ENCODE results near the gene LYPD3.
"Not testable (repeated sequence)": the region's sequence is repeated elsewhere in the genome, so short reads cannot be mapped to it uniquely, and the experiment has no call there.

LYPD3 gene

DNA sequence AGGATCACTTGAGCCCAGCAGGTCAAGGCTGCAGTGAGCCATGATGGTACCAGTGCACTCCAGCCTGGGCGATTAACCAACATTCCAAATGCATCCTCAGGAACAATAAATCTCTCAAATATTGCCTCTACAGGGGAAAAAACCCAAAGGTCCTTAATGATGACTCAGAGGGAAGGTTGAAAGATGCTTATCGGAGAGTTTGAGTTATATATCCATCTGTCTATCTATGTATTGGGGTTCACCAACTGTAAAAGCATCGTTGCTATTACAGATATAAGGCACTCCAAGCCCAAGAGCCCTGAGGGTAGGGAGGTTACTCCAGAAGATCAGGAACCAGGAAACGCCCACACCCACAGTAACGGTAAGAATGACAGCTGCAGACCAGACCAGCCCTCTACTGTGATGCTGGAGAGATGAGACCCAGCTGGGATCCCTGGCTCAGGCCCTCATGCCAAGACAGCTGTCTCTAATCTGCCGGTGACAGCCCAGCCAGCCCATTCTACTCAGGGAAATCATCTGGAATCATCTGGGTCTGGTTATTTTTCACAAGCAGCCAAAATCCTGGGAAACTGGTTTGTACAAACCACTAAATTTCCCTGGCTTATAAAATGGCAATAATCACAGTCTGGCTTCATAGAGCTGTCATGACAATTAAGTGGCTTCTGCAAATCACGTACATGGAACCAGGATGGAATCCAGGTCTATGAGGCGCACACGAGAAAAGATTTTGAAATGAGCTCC, 26.9 kb downstream of the LYPD3 start:
- CTCF ChIA-PET = interaction anchor here (1.0 to 1.4 kb wide), 2 partner anchors 9 to 81 kb away, joined by 3 to 5 read pairs; no protein-coding TSS in a partner anchor

GRCh38 chr19:43437712-43438111, 27.7 kb downstream of the LYPD3 start:
- ChIA-PET POLR2A (no interaction called here), CTCF (no interaction called here)
- no peak for TF ChIP-seq L3MBTL2 (conservative IDR thresholded peaks at IDR 0.05)
- no peak for TF ChIP-seq ZNF384 (IDR thresholded peaks at IDR 0.05)
- TF ChIP-seq FOXM1 (IDR thresholded peaks at IDR 0.05; ENCODE audit: borderline replicate concordance) = no peak
- no peak for TF ChIP-seq FOXA1 (IDR thresholded peaks at IDR 0.05)
- TF ChIP-seq ELF4 (IDR thresholded peaks at IDR 0.05) = no peak
- TF ChIP-seq TARDBP (IDR thresholded peaks at IDR 0.05) = no peak
- no peak for TF ChIP-seq BHLHE40 (IDR thresholded peaks at IDR 0.05; ENCODE audit: borderline replicate concordance)
- no peak for TF ChIP-seq NFRKB (IDR thresholded peaks at IDR 0.05)
- no peak for TF ChIP-seq SP1 (IDR thresholded peaks at IDR 0.05)
- TF ChIP-seq HDGF (IDR thresholded peaks at IDR 0.05; ENCODE audit: borderline replicate concordance) = no peak
- no peak for TF ChIP-seq CTBP1 (IDR thresholded peaks at IDR 0.05; ENCODE audit: borderline replicate concordance)
- TF ChIP-seq ARNT (IDR thresholded peaks at IDR 0.05) = no peak
- TF ChIP-seq LEF1 (IDR thresholded peaks at IDR 0.05; ENCODE audit: borderline replicate concordance) = no peak
- TF ChIP-seq FOXK2 (IDR thresholded peaks at IDR 0.05) = no peak
- TF ChIP-seq SUZ12 (IDR thresholded peaks at IDR 0.05) = no peak
- no peak for TF ChIP-seq PKNOX1 (IDR thresholded peaks at IDR 0.05)
- no peak for DNase-seq (ENCODE audit: extremely low spot score)

More for the DNA sequence above, 26.9 kb downstream of the LYPD3 start:
- no peak for DNase-seq (ENCODE audit: extremely low spot score)
- POLR2A ChIA-PET = no interaction called here
- TF ChIP-seq BHLHE40 (IDR thresholded peaks at IDR 0.05; ENCODE audit: borderline replicate concordance) (no peak), PKNOX1 (IDR thresholded peaks at IDR 0.05) (no peak), SP1 (IDR thresholded peaks at IDR 0.05) (no peak), NFRKB (IDR thresholded peaks at IDR 0.05) (no peak), ELF4 (IDR thresholded peaks at IDR 0.05) (no peak), FOXA1 (IDR thresholded peaks at IDR 0.05) (no peak), TARDBP (IDR thresholded peaks at IDR 0.05) (no peak), L3MBTL2 (conservative IDR thresholded peaks at IDR 0.05) (no peak), ARNT (IDR thresholded peaks at IDR 0.05) (no peak)

GRCh38 chr19:43437284-43437683, 28.1 kb downstream of the LYPD3 start:
- DNase-seq (ENCODE audit: extremely low spot score); POLR2A ChIA-PET: not testable (repeated sequence)
- CTCF ChIA-PET = interaction anchor here (0.6 kb wide), 1 partner anchor 1127 kb away, joined by 3 read pairs; no protein-coding TSS in a partner anchor

DNA sequence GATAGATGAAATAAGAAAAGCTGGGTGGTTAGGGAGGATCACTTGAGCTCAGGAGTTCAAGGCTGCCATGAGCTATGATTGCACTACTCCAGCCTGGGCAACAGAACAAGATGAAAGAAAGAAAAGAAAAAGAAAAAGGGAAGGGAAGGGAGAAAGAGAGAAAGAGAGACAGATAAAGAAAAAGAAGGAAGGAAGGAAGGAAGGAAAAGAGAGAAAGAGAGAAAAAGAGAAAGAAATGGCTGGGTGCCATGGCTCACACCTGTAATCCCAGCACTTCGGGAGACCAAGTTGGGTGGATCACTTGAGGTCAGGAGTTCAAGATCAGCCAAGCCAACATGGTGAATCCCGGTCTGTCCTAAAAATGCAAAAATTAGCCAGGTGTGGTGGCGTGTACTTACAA, 29.6 kb downstream of the LYPD3 start:
- CTCF ChIA-PET = interaction anchor here (0.7 to 0.8 kb wide), 2 partner anchors 11 to 159 kb away, joined by 3 read pairs; no protein-coding TSS in a partner anchor
- POLR2A ChIA-PET = no interaction called here
- no peak for DNase-seq (ENCODE audit: extremely low spot score)
- TF ChIP-seq BHLHE40 (IDR thresholded peaks at IDR 0.05; ENCODE audit: borderline replicate concordance) (no peak), FOXA1 (IDR thresholded peaks at IDR 0.05) (no peak), ELF4 (IDR thresholded peaks at IDR 0.05) (no peak), CTBP1 (IDR thresholded peaks at IDR 0.05; ENCODE audit: borderline replicate concordance) (no peak), NFRKB (IDR thresholded peaks at IDR 0.05) (no peak), FOXM1 (IDR thresholded peaks at IDR 0.05; ENCODE audit: borderline replicate concordance) (no peak), PKNOX1 (IDR thresholded peaks at IDR 0.05) (no peak), HDGF (IDR thresholded peaks at IDR 0.05; ENCODE audit: borderline replicate concordance) (no peak), FOXK2 (IDR thresholded peaks at IDR 0.05) (no peak), L3MBTL2 (conservative IDR thresholded peaks at IDR 0.05) (no peak), SP1 (IDR thresholded peaks at IDR 0.05) (no peak)

- no peak for TF ChIP-seq ELF4 (IDR thresholded peaks at IDR 0.05)
- TF ChIP-seq LEF1 (IDR thresholded peaks at IDR 0.05; ENCODE audit: borderline replicate concordance) = no peak
- no peak for TF ChIP-seq PKNOX1 (IDR thresholded peaks at IDR 0.05)
- no peak for TF ChIP-seq CTBP1 (IDR thresholded peaks at IDR 0.05; ENCODE audit: borderline replicate concordance)
- no peak for TF ChIP-seq FOXM1 (IDR thresholded peaks at IDR 0.05; ENCODE audit: borderline replicate concordance)
- no peak for TF ChIP-seq SP1 (IDR thresholded peaks at IDR 0.05)
- no peak for TF ChIP-seq HDGF (IDR thresholded peaks at IDR 0.05; ENCODE audit: borderline replicate concordance)
- no peak for TF ChIP-seq TARDBP (IDR thresholded peaks at IDR 0.05)
- no peak for TF ChIP-seq NFRKB (IDR thresholded peaks at IDR 0.05)
- TF ChIP-seq FOXA1 (IDR thresholded peaks at IDR 0.05) = no peak
- no peak for TF ChIP-seq SUZ12 (IDR thresholded peaks at IDR 0.05)
- no peak for TF ChIP-seq ZNF384 (IDR thresholded peaks at IDR 0.05)
- TF ChIP-seq FOXK2 (IDR thresholded peaks at IDR 0.05) = no peak
- TF ChIP-seq BHLHE40 (IDR thresholded peaks at IDR 0.05; ENCODE audit: borderline replicate concordance) = no peak
- no peak for TF ChIP-seq ARNT (IDR thresholded peaks at IDR 0.05)
- no peak for TF ChIP-seq L3MBTL2 (conservative IDR thresholded peaks at IDR 0.05)
- POLR2A ChIA-PET = no interaction called here
- CTCF ChIA-PET = no interaction called here
- no peak for DNase-seq (ENCODE audit: extremely low spot score)
Measured at GRCh38 chr19:43433689-43434088, 31.7 kb downstream of the LYPD3 start.

DNA sequence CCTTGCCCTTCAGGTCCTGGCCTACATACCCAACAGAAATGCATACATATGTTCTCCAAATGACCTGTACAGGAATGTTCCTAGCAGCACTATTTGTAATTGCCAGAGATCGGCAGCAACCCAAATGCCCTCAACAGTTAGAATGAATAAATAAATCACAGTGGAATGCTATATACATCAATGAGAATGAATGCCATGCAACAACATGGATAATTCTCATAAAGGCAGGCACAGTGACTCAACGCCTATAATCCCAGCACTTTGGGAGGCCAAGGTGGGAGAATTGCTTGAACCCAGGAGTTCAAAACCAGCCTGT, 32.1 kb downstream of the LYPD3 start:
- ChIA-PET CTCF (interaction anchor here (1.2 to 1.5 kb wide), 3 partner anchors 9 to 95 kb away, joined by 3 to 8 read pairs (median 4); no protein-coding TSS in a partner anchor), POLR2A (no interaction called here)
- no peak for DNase-seq (ENCODE audit: extremely low spot score)
- TF ChIP-seq ARNT (IDR thresholded peaks at IDR 0.05) (no peak), SUZ12 (IDR thresholded peaks at IDR 0.05) (no peak), FOXA1 (IDR thresholded peaks at IDR 0.05) (no peak), FOXM1 (IDR thresholded peaks at IDR 0.05; ENCODE audit: borderline replicate concordance) (no peak), BHLHE40 (IDR thresholded peaks at IDR 0.05; ENCODE audit: borderline replicate concordance) (no peak), SP1 (IDR thresholded peaks at IDR 0.05) (no peak), PKNOX1 (IDR thresholded peaks at IDR 0.05) (no peak), FOXK2 (IDR thresholded peaks at IDR 0.05) (no peak)

Data from HEK293T (cell line).